ENCODE results near the gene NCLN.
A peak's percentile ranks its signal among the peaks of the same experiment; 100 is the strongest.
"Not testable (repeated sequence)": the region's sequence is repeated elsewhere in the genome, so short reads cannot be mapped to it uniquely, and the experiment has no call there.

The NCLN gene

GRCh38 chr19:3154957-3155736 is 30.6 kb upstream of the NCLN start:
- peak; percentile 55 to 81 for DNase-seq (ENCODE audit: low read depth in 2 of 2)

DNA sequence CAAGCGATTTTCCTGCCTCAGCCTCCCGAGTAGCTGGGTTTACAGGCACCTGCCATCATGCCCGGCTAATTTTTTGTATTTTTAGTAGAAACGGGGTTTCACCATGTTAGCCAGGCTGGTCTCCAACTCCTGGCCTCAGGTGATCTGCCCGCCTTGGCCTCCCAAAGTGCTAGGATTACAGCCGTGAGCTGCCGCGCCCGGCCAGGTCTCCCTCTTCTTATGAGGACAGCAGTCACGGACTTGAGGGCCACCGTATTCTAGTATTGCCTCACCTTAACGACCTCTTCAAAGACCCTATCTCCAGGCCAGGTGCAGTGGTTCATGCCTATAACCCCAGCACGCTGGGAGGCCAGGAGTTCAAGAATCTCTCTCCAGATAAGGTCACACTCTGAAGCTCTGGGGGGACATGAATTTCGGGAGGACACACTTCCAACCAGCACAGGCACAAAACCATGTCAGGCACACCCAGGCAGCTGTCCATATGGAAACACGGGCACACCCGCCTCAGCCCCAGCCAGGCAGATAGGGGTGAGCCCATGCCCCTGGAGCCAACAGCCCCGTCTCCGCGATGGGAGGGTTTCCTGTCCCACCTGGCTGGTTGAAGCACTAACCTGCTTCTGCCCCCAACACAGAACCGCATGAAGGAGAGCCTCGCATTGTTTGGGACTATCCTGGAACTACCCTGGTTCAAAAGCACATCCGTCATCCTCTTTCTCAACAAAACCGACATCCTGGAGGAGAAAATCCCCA is 28.5 kb upstream of the NCLN start:
- DNase-seq (ENCODE audit: low read depth in 2 of 2), result no peak

GRCh38 chr19:3159565-3159964 is 26.2 kb upstream of the NCLN start:
- no peak for DNase-seq (ENCODE audit: low read depth in 2 of 2)

DNA sequence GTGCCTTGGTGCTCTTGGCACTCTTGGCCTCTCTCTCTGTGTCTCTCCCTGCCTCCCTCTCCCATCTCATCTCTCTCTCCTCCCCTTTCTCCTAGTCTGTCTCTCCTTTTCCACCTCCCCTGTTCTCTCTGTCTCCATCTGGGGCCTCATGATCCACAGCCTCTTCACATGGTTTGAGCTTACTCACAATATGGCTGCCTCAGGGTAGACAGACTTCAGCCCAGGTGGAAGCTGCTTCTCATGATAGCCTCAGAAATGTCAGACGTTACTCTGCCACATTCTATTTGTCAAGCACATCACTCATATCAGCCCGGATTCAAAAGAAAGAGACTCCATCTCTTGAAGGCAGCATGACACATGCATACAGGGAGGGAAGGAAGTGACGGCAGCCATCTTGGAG is 25.5 kb upstream of the NCLN start:
- no peak for DNase-seq (ENCODE audit: low read depth in 2 of 2)

DNA sequence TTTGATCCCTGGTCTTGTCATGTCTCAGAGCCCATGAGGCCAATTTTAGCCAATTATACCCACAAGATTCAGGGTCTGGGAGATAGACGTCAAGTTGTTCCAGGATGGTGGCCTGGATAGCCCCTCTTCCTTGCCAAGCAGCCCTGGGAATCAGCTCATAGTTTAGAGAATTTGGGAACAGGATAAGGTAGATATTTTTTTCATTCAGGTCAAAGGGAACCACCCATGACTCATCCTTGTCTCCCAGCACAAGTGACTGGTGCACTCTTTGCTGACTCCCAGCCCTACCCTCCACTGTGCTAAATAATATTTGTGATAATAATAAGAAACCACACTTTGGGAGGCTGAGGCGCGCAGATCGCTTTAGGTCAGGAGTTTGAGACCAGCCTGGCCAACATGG is 24.3 kb upstream of the NCLN start:
- no peak for DNase-seq (ENCODE audit: low read depth in 2 of 2)

DNA sequence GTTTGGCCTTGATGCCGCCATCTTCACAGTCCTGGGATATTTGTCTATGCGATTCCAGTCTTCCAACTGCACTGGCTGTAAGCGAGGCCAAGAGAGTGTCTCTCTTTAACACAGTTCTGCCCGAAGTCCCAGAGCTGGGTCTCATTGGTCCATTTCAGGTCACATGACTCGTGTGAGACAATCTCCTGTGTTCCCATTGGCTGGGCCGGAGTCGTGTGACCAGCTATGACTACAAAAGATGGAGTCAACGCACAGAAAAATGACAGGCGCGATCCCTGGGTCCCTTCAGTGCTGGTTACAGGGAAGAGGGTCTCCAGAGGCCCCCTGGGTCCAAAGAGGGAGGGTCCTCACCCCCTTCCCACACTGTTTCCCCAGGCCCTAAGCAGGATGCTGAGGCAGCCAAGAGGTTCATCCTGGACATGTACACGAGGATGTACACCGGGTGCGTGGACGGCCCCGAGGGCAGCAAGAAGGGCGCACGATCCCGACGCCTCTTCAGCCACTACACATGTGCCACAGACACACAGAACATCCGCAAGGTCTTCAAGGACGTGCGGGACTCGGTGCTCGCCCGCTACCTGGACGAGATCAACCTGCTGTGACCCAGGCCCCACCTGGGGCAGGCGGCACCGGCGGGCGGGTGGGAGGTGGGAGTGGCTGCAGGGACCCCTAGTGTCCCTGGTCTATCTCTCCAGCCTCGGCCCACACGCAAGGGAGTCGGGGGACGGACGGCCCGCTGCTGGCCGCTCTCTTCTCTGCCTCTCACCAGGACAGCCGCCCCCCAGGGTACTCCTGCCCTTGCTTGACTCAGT is 23.1 kb upstream of the NCLN start:
- DNase-seq (ENCODE audit: low read depth in 2 of 2), result no peak

DNA sequence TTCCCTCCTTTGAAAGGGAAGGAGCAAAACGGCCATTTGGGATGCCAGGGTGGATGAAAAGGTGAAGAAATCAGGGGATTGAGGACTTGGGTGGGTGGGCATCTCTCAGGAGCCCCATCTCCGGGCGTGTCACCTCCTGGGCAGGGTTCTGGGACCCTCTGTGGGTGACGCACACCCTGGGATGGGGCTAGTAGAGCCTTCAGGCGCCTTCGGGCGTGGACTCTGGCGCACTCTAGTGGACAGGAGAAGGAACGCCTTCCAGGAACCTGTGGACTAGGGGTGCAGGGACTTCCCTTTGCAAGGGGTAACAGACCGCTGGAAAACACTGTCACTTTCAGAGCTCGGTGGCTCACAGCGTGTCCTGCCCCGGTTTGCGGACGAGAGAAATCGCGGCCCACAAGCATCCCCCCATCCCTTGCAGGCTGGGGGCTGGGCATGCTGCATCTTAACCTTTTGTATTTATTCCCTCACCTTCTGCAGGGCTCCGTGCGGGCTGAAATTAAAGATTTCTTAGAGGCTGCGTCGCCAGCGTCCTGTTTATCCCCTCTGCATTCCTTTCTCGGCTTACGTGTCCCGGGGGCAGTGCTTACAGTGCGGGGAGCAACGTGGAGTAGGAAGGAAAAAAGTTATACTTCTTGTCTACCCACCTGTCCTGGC is 22.4 kb upstream of the NCLN start:
- DNase-seq (ENCODE audit: low read depth in 2 of 2), result peak; percentile 36 to 54

- no peak for DNase-seq (ENCODE audit: low read depth in 2 of 2)
Measured at GRCh38 chr19:3163943-3164342, 21.8 kb upstream of the NCLN start.

DNA sequence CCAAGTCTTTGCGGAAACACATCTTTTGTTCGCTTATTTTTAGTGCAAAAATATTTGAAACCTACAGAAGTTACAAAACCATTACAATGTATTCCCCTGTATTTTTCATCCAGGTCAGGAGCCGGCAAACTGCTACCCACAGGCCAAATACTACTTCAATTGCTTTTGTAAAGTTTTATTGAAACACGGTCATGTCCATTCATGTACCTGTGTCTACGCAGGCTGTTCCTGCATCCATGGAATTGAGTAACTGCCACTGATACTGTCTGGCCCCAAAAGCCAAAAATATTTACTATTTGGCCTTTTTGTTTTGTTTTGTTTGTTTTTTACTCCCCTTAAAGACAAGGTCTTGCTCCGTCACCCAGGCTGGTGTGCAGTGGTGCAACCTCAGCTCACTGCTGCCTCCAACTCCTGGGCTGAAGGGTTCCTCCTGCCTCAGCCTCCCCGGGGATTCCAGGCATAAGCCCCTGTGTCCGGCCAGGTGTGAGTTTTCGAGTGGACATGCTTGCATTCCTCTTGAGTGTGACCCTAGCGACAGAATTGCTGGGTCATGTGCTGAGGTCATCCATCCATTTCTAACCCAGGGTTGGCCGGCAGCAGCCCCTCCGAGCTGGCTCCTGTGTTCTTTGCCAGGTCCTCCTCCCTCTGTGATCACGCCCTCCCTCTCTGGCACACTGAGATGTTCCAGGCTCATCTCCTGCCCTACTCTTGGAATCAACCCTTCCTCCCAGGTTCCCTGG is 18.0 kb upstream of the NCLN start:
- no peak for DNase-seq (ENCODE audit: low read depth in 2 of 2)

GRCh38 chr19:3171894-3172672 is 13.6 kb upstream of the NCLN start:
- DNase-seq (ENCODE audit: low read depth in 2 of 2), result no peak

DNA sequence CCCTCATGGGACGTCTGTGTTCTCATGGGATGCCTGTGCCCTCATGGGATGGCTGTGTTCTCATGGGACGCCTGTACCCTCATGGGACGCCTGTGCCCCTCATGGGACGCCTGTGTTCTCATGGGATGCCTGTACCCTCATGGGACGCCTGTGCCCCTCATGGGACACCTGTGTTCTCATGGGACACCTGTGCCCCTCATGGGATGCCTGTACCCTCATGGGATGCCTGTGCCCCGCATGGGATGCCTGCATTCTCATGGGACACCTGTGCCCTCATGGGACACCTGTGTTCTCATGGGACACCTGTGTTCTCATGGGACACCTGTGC is 13.1 kb upstream of the NCLN start:
- not testable (repeated sequence) for DNase-seq (ENCODE audit: low read depth in 2 of 2)

DNA sequence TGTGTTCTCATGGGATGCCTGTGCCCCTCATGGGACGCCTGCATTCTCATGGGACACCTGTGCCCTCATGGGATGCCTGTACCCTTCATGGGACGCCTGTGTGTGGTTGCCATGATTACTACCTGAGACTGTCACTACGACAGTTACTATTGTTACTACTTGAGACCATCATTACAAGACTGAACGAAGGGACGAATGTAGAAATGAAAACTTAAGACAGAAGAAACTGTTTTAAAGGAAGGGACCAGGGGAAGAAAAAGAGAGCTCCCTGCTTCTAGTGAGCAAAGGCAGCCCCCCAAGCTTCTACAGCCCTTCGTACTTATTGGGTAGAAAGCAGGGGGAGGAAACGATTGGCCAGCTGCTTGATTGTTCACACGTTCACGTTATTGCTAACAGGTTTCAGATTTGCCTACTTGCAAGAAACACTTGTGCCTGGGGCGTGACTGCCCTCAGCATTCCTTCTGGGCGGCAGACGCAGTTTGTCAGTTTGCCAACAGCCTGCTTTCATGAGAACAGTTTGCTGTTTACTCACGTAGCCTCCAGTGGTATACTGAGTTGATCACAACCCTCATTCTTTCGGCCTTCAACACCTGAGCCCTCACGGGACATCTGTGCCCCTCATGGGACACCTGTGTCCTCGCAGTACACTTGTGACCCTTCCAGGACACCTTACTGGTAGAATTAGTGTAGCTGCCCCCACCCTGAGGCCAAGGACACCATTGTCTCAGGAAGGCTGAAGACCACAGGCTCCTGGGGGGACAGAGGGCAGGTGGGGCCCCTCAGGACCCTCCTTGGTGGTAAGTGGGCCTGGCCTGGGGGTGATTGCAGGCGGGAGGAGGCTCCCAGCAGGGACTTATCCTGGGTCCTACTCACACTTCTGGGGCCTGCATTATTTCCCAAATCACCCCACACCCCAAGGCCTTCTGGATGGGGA is 9.7 kb upstream of the NCLN start:
- no peak for DNase-seq (ENCODE audit: low read depth in 2 of 2)

- DNase-seq (ENCODE audit: low read depth in 2 of 2), result peak; percentile 43 to 68
Measured at GRCh38 chr19:3176715-3177501, 8.8 kb upstream of the NCLN start.

DNA sequence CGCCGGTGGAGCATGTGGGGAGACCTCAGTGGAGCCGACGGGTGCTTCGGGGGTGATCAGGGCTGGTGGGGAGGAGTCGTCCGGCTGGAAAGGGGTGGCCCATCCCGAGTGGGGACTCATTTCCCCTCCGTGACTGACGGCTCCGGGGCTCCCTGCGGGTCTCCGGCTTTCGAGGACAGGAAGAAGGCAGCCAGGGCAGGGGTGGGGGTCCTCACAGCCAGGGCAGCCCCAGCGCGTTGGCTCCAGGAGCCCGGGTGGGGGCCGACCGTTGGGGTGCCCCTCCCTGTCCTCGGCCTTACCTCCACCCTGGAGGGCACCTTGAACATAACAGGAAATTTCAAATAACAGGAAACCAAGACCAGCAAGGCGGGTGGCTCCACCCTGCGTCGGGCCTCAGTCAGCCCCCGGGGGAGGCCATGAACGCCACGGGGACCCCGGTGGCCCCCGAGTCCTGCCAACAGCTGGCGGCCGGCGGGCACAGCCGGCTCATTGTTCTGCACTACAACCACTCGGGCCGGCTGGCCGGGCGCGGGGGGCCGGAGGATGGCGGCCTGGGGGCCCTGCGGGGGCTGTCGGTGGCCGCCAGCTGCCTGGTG is 7.3 kb upstream of the NCLN start, which contains the start of gene S1PR4:
Gene S1PR4, plus strand, starts transcription at position 393 of the 596 bp plus-strand sequence. Its CDS starts 24 bp downstream, at position 417.
- DNase-seq (ENCODE audit: low read depth in 2 of 2), result peak; percentile 26 to 32

DNA sequence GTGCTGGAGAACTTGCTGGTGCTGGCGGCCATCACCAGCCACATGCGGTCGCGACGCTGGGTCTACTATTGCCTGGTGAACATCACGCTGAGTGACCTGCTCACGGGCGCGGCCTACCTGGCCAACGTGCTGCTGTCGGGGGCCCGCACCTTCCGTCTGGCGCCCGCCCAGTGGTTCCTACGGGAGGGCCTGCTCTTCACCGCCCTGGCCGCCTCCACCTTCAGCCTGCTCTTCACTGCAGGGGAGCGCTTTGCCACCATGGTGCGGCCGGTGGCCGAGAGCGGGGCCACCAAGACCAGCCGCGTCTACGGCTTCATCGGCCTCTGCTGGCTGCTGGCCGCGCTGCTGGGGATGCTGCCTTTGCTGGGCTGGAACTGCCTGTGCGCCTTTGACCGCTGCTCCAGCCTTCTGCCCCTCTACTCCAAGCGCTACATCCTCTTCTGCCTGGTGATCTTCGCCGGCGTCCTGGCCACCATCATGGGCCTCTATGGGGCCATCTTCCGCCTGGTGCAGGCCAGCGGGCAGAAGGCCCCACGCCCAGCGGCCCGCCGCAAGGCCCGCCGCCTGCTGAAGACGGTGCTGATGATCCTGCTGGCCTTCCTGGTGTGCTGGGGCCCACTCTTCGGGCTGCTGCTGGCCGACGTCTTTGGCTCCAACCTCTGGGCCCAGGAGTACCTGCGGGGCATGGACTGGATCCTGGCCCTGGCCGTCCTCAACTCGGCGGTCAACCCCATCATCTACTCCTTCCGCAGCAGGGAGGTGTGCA is 6.6 kb upstream of the NCLN start:
- no peak for DNase-seq (ENCODE audit: low read depth in 2 of 2)

DNA sequence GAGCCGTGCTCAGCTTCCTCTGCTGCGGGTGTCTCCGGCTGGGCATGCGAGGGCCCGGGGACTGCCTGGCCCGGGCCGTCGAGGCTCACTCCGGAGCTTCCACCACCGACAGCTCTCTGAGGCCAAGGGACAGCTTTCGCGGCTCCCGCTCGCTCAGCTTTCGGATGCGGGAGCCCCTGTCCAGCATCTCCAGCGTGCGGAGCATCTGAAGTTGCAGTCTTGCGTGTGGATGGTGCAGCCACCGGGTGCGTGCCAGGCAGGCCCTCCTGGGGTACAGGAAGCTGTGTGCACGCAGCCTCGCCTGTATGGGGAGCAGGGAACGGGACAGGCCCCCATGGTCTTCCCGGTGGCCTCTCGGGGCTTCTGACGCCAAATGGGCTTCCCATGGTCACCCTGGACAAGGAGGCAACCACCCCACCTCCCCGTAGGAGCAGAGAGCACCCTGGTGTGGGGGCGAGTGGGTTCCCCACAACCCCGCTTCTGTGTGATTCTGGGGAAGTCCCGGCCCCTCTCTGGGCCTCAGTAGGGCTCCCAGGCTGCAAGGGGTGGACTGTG is 5.9 kb upstream of the NCLN start:
- no peak for DNase-seq (ENCODE audit: low read depth in 2 of 2)

Measured in stimulated activated CD8-positive, alpha-beta memory T cell treated with anti-CD3 and anti-CD28 coated beads, Interleukin-15, amount 100 ng/mL, for 4 hours (primary cell).